Measurements from ENCODE around the gene ARNT2. TPM values are rescaled to one million over a fixed set of nuclear protein-coding genes. Genes with fewer than 3 reads are reported as not detected.

The ARNT2 gene
- total and polyA plus RNA-seq, 10 of the 15 experiments (the other 5 are each of a cell fraction or from before 2014, with no cell fraction given): 0.07 to 0.49 (median 0.09) TPM; not detected in 6

- Histone ChIP-seq H3K4me1 (ENCODE audit: control insufficient read depth, insufficient read depth, low read length) (no peaks in the 10 kb centered on the region), H4K20me1 (ENCODE audit: control insufficient read depth, insufficient read depth) (no peaks in the 10 kb centered on the region), H3K36me3 (ENCODE audit: control insufficient read depth in 2 of 2, insufficient read depth in 2 of 2, low read length in 1 of 2) (no peaks in the 10 kb centered on the region), H3K27ac (ENCODE audit: control insufficient read depth, insufficient read depth) (no peak overlapping the region), H3K9ac (ENCODE audit: control insufficient read depth, insufficient read depth, low read length) (no peak overlapping the region), H2AFZ (ENCODE audit: control insufficient read depth, low read depth, low read length) (no peak overlapping the region), H3K9me3 (replicated peaks; ENCODE audit: control insufficient read depth, insufficient read depth, low read length) (no peaks in the 10 kb centered on the region), H3K79me2 (ENCODE audit: control insufficient read depth, insufficient read depth, low read length) (no peaks in the 10 kb centered on the region), H3K27me3 (replicated peaks in 1 of 2; ENCODE audit: control insufficient read depth in 2 of 2, insufficient read depth in 2 of 2, low read length in 1 of 2) (peaks cover 0 to 4% of the 10 kb centered on the region in 2 experiments; a peak in 3 of 4 replicates), H3K4me3 (no peak overlapping the region), H3K4me2 (ENCODE audit: control insufficient read depth, insufficient read depth) (no peak overlapping the region)
- no peak for FAIRE-seq
- ChIA-PET SMC1A (ENCODE audit: uncharacterized antibody, unreplicated experiment) (no interaction called here), CTCF (interaction anchor here (0.7 kb wide), 1 partner anchor 1500 kb away, joined by 3 read pairs; no protein-coding TSS in a partner anchor), POLR2A (no interaction called here), RAD21 (ENCODE audit: unreplicated experiment) (no interaction called here)
- intact Hi-C loops (cut with micrococcal nuclease; ENCODE audit: unreplicated experiment) (no loop called here), in situ Hi-C loops (cut with MboI) (no loop called here)
- DNase-seq (ENCODE audit: low read depth, low spot score): no peak
- no peak for ATAC-seq
- BruUV-seq (replicated peaks): no TSS peak
- TF ChIP-seq IKZF1 (conservative IDR thresholded peaks at IDR 0.05) (no peak), BMI1 (IDR thresholded peaks at IDR 0.05; ENCODE audit: borderline replicate concordance) (no peak), PRDM15 (CRISPR knock-in tag; IDR thresholded peaks at IDR 0.05) (no peak), CREB1 (IDR thresholded peaks at IDR 0.05; ENCODE audit: low read depth) (no peak), MYC (IDR thresholded peaks at IDR 0.05; ENCODE audit: insufficient read depth, insufficient read length, insufficient replicate concordance, low read length, severe bottlenecking) (no peak), KAT2A (conservative IDR thresholded peaks at IDR 0.05; ENCODE audit: control insufficient read depth, low read depth, low read length) (no peak), BRCA1 (IDR thresholded peaks at IDR 0.05; ENCODE audit: low read depth, low read length) (no peak), STAT3 (IDR thresholded peaks at IDR 0.05; ENCODE audit: low read depth, low read length) (no peak), ZZZ3 (IDR thresholded peaks at IDR 0.05; ENCODE audit: control insufficient read depth, insufficient read length, low read depth) (no peak), SKIL (IDR thresholded peaks at IDR 0.05; ENCODE audit: low read depth, poor library complexity, severe bottlenecking) (no peak), MEF2B (IDR thresholded peaks at IDR 0.05; ENCODE audit: partially characterized antibody, poor library complexity, severe bottlenecking) (no peak), USF2 (IDR thresholded peaks at IDR 0.05; ENCODE audit: borderline replicate concordance, low read depth, low read length) (no peak), CTCF (IDR thresholded peaks at IDR 0.05 in 2 of 3, conservative IDR thresholded peaks at IDR 0.05 in 1 of 3; ENCODE audit: control insufficient read depth in 2 of 3, extremely low read depth in 1 of 3, insufficient read depth in 1 of 3, low read depth in 3 of 3, low read length in 3 of 3) (no peak), NR2C2 (IDR thresholded peaks at IDR 0.05; ENCODE audit: borderline replicate concordance, control insufficient read depth, insufficient read length, low read depth) (no peak), POU2F2 (IDR thresholded peaks at IDR 0.05; ENCODE audit: borderline replicate concordance, low read depth, low read length) (no peak), CEBPB (IDR thresholded peaks at IDR 0.05; ENCODE audit: borderline replicate concordance in 1 of 2, low read depth in 2 of 2, low read length in 2 of 2) (no peak)
Observed at GRCh38 chr15:80527406-80527805, 123.2 kb downstream of the ARNT2 start.

Data from GM12878 (cell line).